GM13976 (cell line): Measurements from ENCODE around the gene VAT1L.

Source experiments
- DNase-seq: peaks from one replicate; pipeline ENCODE4 v3.0.0; 2012; ENCODE audit warnings: low spot score
- in situ Hi-C: fragments of 300-500 bp; cut with MboI; formaldehyde crosslinking; loops from one replicate; pipeline ENCODE4 v1.12.0; 2022; ENCODE audit warnings: low sequenced_read_pairs, mixed read lengths, inconsistent platforms; ENCODE audit not compliant: unreplicated experiment
- TF ChIP-seq, protein P1 (sequence below): IDR thresholded peaks from 2 replicates; pipeline ENCODE4 v1.5.1; 2012; ENCODE audit warnings: borderline replicate concordance, mild to moderate bottlenecking; ENCODE audit not compliant: insufficient read depth; ENCODE audit errors: extremely low read depth, missing control alignments, control extremely low read depth

The VAT1L gene

DNA sequence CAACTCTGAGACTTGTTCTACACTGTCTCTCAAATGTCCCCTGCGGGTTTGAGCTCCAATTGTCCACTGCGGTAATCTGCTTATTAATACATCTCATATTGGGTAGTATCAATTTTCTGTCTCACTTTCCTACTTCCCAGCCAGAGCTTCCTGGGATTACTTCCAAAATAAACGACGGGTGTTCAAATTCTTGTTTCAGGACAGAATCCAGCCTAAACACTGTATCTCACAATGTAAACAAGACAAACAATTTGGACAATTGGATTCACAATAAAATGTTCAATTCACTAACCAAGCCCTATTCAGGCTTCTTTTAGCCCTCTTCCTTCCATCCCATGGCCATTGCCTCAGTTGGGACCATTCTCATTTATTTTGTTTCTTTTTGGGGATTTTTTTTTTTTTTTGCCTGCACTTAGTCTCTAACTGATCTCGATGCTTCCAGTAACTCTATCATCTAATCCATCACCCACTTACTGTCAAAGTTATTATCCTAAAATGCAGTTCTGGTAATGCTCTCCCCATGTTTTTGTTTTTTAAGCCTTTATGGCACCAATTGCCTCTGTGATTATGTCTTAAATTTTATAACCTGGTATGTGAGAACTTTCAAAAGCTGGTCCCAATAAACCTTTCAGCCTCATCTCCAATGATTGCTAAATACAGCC is 2.0 kb upstream of the VAT1L start:
- TF ChIP-seq, protein P1, sequence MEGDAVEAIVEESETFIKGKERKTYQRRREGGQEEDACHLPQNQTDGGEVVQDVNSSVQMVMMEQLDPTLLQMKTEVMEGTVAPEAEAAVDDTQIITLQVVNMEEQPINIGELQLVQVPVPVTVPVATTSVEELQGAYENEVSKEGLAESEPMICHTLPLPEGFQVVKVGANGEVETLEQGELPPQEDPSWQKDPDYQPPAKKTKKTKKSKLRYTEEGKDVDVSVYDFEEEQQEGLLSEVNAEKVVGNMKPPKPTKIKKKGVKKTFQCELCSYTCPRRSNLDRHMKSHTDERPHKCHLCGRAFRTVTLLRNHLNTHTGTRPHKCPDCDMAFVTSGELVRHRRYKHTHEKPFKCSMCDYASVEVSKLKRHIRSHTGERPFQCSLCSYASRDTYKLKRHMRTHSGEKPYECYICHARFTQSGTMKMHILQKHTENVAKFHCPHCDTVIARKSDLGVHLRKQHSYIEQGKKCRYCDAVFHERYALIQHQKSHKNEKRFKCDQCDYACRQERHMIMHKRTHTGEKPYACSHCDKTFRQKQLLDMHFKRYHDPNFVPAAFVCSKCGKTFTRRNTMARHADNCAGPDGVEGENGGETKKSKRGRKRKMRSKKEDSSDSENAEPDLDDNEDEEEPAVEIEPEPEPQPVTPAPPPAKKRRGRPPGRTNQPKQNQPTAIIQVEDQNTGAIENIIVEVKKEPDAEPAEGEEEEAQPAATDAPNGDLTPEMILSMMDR: no peak
- in situ Hi-C loops: no loop called here
- DNase-seq: no peak

DNA sequence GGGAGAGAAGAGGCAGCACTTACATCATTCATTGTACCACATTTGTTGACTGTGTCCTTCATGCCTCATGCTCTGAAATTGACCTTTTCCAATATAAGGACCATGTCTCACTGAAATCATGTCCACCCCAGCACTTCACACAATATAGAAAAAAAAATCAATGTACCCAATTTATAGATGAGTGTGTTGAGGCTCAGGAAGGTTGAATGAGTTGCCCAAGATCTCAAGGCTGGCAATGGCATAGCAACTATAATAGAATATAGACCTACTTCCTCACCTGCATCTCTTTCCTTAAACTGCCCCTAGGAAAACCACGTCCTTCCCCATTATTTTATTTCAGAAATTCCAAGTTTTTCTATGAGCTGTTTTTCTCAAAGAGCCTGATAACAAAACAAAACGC is 912 bp upstream of the VAT1L start:
- TF ChIP-seq, protein P1: no peak
- no peak for DNase-seq
- in situ Hi-C loops: no loop called here

DNA sequence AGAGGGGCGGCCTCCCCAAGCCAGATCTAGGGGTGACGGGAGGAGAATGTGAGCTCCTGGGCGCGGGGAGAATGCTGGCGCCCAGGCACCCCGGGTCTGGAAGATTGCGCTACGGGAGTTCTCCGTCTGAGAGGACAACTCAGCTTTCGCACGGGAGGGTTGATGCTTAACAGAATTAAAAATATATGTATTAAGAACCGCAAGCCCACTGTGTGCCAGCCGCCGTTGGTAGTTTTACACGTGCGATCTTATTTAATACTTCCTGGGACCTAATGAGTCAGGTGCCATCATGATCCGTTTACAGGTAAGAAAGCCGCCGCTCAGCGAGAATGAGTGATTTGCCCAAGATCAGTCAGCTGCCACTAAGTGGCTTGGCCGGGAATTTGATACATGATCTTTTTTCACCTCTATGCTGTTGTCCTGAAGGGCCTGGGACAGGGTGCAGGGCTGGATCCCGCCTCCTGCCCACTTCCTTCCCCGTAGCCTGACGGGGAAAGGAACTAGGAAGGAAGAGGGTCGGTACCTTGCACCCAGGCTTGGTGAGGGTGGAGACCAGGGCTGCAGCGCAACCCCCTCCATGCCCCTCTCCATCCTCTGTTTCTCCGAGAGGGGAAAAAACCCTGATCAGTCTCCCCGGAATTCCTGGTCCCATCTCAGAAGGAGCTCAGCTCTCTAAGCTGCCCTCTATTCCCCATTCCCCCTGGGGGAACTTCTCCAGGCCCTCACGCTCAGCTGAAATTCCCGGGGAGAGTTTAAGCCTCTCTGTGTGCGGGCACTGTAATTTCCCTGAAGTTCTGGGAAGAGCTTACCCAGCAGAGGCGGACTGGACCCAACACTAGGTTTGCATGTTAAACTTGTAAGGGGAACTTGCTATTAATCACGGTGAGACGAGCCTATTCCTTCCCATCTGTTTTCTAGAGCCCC is 983 bp downstream of the VAT1L start:
- TF ChIP-seq, protein P1: no peak
- in situ Hi-C loops: no loop called here
- DNase-seq: no peak

DNA sequence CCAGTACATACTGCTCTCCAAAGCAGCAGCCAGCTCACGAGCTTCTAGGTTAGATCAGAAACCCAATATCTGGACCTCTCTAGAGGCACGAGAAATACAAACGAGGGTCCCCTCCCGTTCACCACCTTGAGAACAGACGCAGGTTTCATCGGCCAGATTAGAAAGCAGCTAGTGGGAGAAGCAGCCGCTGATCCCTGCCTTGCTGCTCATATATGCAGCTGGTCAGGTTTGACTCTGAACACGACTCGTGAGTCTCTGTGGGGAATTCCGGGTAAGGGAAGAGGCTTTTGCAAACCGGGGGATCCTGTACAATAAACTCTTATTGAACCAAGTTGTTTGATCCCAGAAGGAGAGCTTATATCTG is 1.6 kb downstream of the VAT1L start:
- TF ChIP-seq, protein P1: no peak
- DNase-seq: no peak
- in situ Hi-C loops: no loop called here

DNA sequence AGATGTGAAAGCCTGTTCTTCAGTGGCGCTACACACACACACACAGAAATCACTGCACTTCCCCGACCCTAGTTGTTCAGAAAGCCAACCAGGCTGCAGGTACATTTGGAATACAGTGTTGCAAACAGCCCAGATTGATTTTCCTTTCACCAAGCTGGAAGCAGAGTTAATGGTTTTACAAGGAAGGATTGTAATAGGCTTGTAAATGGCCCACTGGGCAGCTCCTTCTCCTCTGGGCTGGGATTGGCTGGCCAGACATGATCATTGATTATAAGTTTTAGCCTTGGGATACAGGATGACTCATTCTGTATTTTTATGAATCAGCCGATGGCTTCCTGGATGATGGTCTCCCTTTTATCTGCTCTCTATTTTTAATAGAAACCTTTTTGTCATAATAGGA is 2.5 kb downstream of the VAT1L start:
- in situ Hi-C loops: no loop called here
- TF ChIP-seq, protein P1: no peak
- no peak for DNase-seq

DNA sequence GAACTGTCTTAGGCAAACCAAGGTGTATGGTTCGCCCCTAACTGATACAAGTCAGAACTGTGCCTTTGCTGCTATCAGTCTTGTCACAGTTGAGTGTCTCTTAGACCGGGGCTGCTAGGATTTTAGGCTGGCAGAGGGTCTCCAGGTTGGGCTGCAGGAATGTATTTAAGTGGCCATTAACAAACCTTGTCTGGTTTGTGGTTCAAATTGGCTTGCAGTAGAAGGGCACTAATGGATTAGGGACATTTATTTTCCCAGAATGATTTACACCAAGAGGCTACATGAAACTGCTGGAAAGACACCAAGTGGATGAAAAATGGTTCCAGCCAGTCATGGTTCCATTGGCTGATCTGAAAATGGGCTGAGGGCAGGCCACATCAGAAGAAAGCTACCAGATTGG is 5.1 kb downstream of the VAT1L start:
- TF ChIP-seq, protein P1: no peak
- DNase-seq: no peak
- in situ Hi-C loops: no loop called here
